GM19328 (cell line): ENCODE measurements around the gene NLRP4.

ENCODE experiments used
- ATAC-seq: cut with Tn5 transposase; IDR thresholded peaks from one replicate; pipeline ENCODE4 v1.9.1; 2021; ENCODE audit warnings: mild to moderate bottlenecking, moderate library complexity; ENCODE audit not compliant: unreplicated experiment

NLRP4 gene

GRCh38 chr19:55836340-55836739, at the start of gene NLRP4:
NLRP4 (plus strand) TSS chr19:55836540; CDS start chr19:55852081, 15,541 bp downstream.
- no peak for ATAC-seq

- no peak for ATAC-seq
These were observed 41.3 kb upstream of the NLRP4 start for GRCh38 chr19:55795021-55795420.

- no peak for ATAC-seq
These were observed 34.9 kb upstream of the NLRP4 start for GRCh38 chr19:55801416-55801815.

- no peak for ATAC-seq
These were observed 34.1 kb upstream of the NLRP4 start for GRCh38 chr19:55802281-55802680.

GRCh38 chr19:55809381-55810058, 26.8 kb upstream of the NLRP4 start:
- no peak for ATAC-seq

- no peak for ATAC-seq
These were observed 25.0 kb upstream of the NLRP4 start for GRCh38 chr19:55811340-55811739.

- no peak for ATAC-seq
These were observed 23.9 kb upstream of the NLRP4 start for GRCh38 chr19:55812449-55812848.

- no peak for ATAC-seq
These were observed 22.4 kb upstream of the NLRP4 start for GRCh38 chr19:55813906-55814305.

- no peak for ATAC-seq
These were observed 16.3 kb upstream of the NLRP4 start for GRCh38 chr19:55820037-55820436.

GRCh38 chr19:55830656-55831055, 5.7 kb upstream of the NLRP4 start:
- ATAC-seq, result no peak

- ATAC-seq, result no peak
These were observed 4.5 kb upstream of the NLRP4 start, which contains the start of gene NLRP11 for GRCh38 chr19:55831846-55832245. NLRP11 (minus strand) TSS chr19:55831999; CDS start chr19:55818174, 13,825 bp downstream.

GRCh38 chr19:55832676-55833075, 3.7 kb upstream of the NLRP4 start:
- no peak for ATAC-seq

GRCh38 chr19:55838251-55838650, 1.9 kb downstream of the NLRP4 start:
- ATAC-seq, result no peak

- no peak for ATAC-seq
These were observed 2.6 kb downstream of the NLRP4 start for GRCh38 chr19:55838906-55839305.

GRCh38 chr19:55855160-55855559, 18.8 kb downstream of the NLRP4 start:
- ATAC-seq, result no peak

GRCh38 chr19:55857149-55857548, 20.8 kb downstream of the NLRP4 start:
- no peak for ATAC-seq

GRCh38 chr19:55857974-55858373, 21.6 kb downstream of the NLRP4 start:
- no peak for ATAC-seq

- ATAC-seq, result no peak
These were observed 22.1 kb downstream of the NLRP4 start for GRCh38 chr19:55858401-55858800.

GRCh38 chr19:55858969-55859368, 22.6 kb downstream of the NLRP4 start:
- no peak for ATAC-seq

- ATAC-seq, result no peak
These were observed 30.2 kb downstream of the NLRP4 start for GRCh38 chr19:55866521-55866920.

GRCh38 chr19:55867101-55867500, 30.8 kb downstream of the NLRP4 start:
- ATAC-seq, result no peak

- no peak for ATAC-seq
These were observed 34.4 kb downstream of the NLRP4 start for GRCh38 chr19:55870736-55871135.

- no peak for ATAC-seq
These were observed 40.9 kb downstream of the NLRP4 start for GRCh38 chr19:55877211-55877610.
